ENCODE data around the gene ADGRB2.

The ADGRB2 gene

GRCh38 chr1:31793586-31794285 lies 29.6 kb upstream of the ADGRB2 start:
- no peak for DNase-seq (ENCODE audit: insufficient read length)
- TF ChIP-seq TAF1 (IDR thresholded peaks at IDR 0.05; ENCODE audit: borderline replicate concordance, low read depth, low read length) = no peak
- no peak for TF ChIP-seq POLR2A (IDR thresholded peaks at IDR 0.05; ENCODE audit: low read depth, low read length)
- no peak for TF ChIP-seq POLR2AphosphoS5 (IDR thresholded peaks at IDR 0.05; ENCODE audit: low read depth, low read length)
- FAIRE-seq = no peak

GRCh38 chr1:31793086-31793485 lies 28.9 kb upstream of the ADGRB2 start:
- TF ChIP-seq POLR2A (IDR thresholded peaks at IDR 0.05; ENCODE audit: low read depth, low read length) = no peak
- TF ChIP-seq POLR2AphosphoS5 (IDR thresholded peaks at IDR 0.05; ENCODE audit: low read depth, low read length) = no peak
- TF ChIP-seq TAF1 (IDR thresholded peaks at IDR 0.05; ENCODE audit: borderline replicate concordance, low read depth, low read length) = no peak
- DNase-seq (ENCODE audit: insufficient read length) (no peak), FAIRE-seq (no peak)

- TF ChIP-seq POLR2A (IDR thresholded peaks at IDR 0.05; ENCODE audit: low read depth, low read length) = no peak
- TF ChIP-seq TAF1 (IDR thresholded peaks at IDR 0.05; ENCODE audit: borderline replicate concordance, low read depth, low read length) = no peak
- TF ChIP-seq POLR2AphosphoS5 (IDR thresholded peaks at IDR 0.05; ENCODE audit: low read depth, low read length) = no peak
- DNase-seq (ENCODE audit: insufficient read length) (no peak), FAIRE-seq (no peak)
Measured at GRCh38 chr1:31792541-31792940, 28.4 kb upstream of the ADGRB2 start.

GRCh38 chr1:31792116-31792515 lies 28.0 kb upstream of the ADGRB2 start:
- TF ChIP-seq POLR2AphosphoS5 (IDR thresholded peaks at IDR 0.05; ENCODE audit: low read depth, low read length) (no peak), TAF1 (IDR thresholded peaks at IDR 0.05; ENCODE audit: borderline replicate concordance, low read depth, low read length) (no peak), POLR2A (IDR thresholded peaks at IDR 0.05; ENCODE audit: low read depth, low read length) (no peak)
- FAIRE-seq (no peak), DNase-seq (ENCODE audit: insufficient read length) (no peak)

- DNase-seq (ENCODE audit: insufficient read length) (no peak), FAIRE-seq (peak; percentile 9)
- TF ChIP-seq TAF1 (IDR thresholded peaks at IDR 0.05; ENCODE audit: borderline replicate concordance, low read depth, low read length) (no peak), POLR2AphosphoS5 (IDR thresholded peaks at IDR 0.05; ENCODE audit: low read depth, low read length) (no peak), POLR2A (IDR thresholded peaks at IDR 0.05; ENCODE audit: low read depth, low read length) (no peak)
Measured at GRCh38 chr1:31791131-31791858, 27.2 kb upstream of the ADGRB2 start.

- TF ChIP-seq POLR2AphosphoS5 (IDR thresholded peaks at IDR 0.05; ENCODE audit: low read depth, low read length) = no peak
- TF ChIP-seq POLR2A (IDR thresholded peaks at IDR 0.05; ENCODE audit: low read depth, low read length) = no peak
- no peak for TF ChIP-seq TAF1 (IDR thresholded peaks at IDR 0.05; ENCODE audit: borderline replicate concordance, low read depth, low read length)
- DNase-seq (ENCODE audit: insufficient read length) (no peak), FAIRE-seq (no peak)
Measured at GRCh38 chr1:31790641-31791091, 26.5 kb upstream of the ADGRB2 start.

GRCh38 chr1:31790140-31790539 lies 26.0 kb upstream of the ADGRB2 start:
- no peak for DNase-seq (ENCODE audit: insufficient read length)
- no peak for FAIRE-seq
- TF ChIP-seq POLR2AphosphoS5 (IDR thresholded peaks at IDR 0.05; ENCODE audit: low read depth, low read length) (no peak), TAF1 (IDR thresholded peaks at IDR 0.05; ENCODE audit: borderline replicate concordance, low read depth, low read length) (no peak), POLR2A (IDR thresholded peaks at IDR 0.05; ENCODE audit: low read depth, low read length) (no peak)

GRCh38 chr1:31789259-31790065 lies 25.3 kb upstream of the ADGRB2 start:
- peak; percentile 46 for FAIRE-seq

GRCh38 chr1:31788825-31789256 lies 24.7 kb upstream of the ADGRB2 start:
- FAIRE-seq (no peak), DNase-seq (ENCODE audit: insufficient read length) (no peak)
- TF ChIP-seq POLR2A (IDR thresholded peaks at IDR 0.05; ENCODE audit: low read depth, low read length) (no peak), POLR2AphosphoS5 (IDR thresholded peaks at IDR 0.05; ENCODE audit: low read depth, low read length) (no peak), TAF1 (IDR thresholded peaks at IDR 0.05; ENCODE audit: borderline replicate concordance, low read depth, low read length) (no peak)

More at GRCh38 chr1:31789259-31790065, 25.3 kb upstream of the ADGRB2 start:
- DNase-seq (ENCODE audit: insufficient read length) = peak; percentile 99
- no peak for TF ChIP-seq POLR2AphosphoS5 (IDR thresholded peaks at IDR 0.05; ENCODE audit: low read depth, low read length)
- TF ChIP-seq POLR2A (IDR thresholded peaks at IDR 0.05; ENCODE audit: low read depth, low read length) = no peak
- no peak for TF ChIP-seq TAF1 (IDR thresholded peaks at IDR 0.05; ENCODE audit: borderline replicate concordance, low read depth, low read length)

- FAIRE-seq = peak; percentile 97
- TF ChIP-seq POLR2AphosphoS5 (IDR thresholded peaks at IDR 0.05; ENCODE audit: low read depth, low read length) (peak; percentile 65; the same call in 1 of the 2 replicates), TAF1 (IDR thresholded peaks at IDR 0.05; ENCODE audit: borderline replicate concordance, low read depth, low read length) (no peak), POLR2A (IDR thresholded peaks at IDR 0.05; ENCODE audit: low read depth, low read length) (peak; percentile 74; the same call in 1 of the 2 replicates)
- DNase-seq (ENCODE audit: insufficient read length) = peak; percentile 90
Measured at GRCh38 chr1:31788138-31788824, 24.1 kb upstream of the ADGRB2 start.

Measured in GM12892 (cell line).